GM12878 (cell line): ENCODE results near the gene MAZ.

ENCODE experiments used
- ATF7 ChIP-seq: fragments of 450-650 bp; IDR thresholded peaks from 2 replicates; pipeline ENCODE4 v1.6.1; 2016; ENCODE audit warnings: low read depth, mild to moderate bottlenecking
- TF ChIP-seq, protein P1 (sequence below), 3 experiments: IDR thresholded peaks in 2 of 3; conservative IDR thresholded peaks in 1 of 3; 2 replicates each; pipeline ENCODE4 v1.5.1; 2011; ENCODE audit warnings: low read depth in 3 of 3, low read length in 3 of 3, mild to moderate bottlenecking in 3 of 3, control low read depth in 2 of 3, moderate library complexity in 2 of 3, inconsistent platforms in 1 of 3, mixed read lengths in 1 of 3; ENCODE audit not compliant: control insufficient read depth in 2 of 3, insufficient read depth in 1 of 3; ENCODE audit errors: extremely low read depth in 1 of 3

DNA sequence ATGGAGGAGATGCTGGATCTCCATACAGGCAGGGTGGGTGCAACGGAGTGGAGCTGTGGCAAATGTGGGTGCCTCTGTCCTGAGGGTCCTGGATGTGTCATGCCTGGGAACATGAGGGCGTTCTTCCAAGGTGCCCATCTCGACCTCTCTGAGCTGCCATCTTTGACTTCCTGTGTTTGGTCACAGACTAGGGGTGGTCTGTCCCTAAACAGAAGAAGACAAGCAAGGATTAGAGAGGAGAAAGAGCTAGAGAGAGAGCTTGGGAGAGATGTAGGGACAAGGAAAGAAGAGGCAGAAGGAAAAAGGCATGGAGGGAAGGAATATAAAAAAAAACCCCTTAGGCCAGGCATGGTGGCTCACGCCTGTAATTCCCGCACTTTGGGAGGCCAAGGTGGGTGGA is 31.6 kb upstream of the MAZ start:
- no peak for TF ChIP-seq ATF7
- TF ChIP-seq, protein P1, sequence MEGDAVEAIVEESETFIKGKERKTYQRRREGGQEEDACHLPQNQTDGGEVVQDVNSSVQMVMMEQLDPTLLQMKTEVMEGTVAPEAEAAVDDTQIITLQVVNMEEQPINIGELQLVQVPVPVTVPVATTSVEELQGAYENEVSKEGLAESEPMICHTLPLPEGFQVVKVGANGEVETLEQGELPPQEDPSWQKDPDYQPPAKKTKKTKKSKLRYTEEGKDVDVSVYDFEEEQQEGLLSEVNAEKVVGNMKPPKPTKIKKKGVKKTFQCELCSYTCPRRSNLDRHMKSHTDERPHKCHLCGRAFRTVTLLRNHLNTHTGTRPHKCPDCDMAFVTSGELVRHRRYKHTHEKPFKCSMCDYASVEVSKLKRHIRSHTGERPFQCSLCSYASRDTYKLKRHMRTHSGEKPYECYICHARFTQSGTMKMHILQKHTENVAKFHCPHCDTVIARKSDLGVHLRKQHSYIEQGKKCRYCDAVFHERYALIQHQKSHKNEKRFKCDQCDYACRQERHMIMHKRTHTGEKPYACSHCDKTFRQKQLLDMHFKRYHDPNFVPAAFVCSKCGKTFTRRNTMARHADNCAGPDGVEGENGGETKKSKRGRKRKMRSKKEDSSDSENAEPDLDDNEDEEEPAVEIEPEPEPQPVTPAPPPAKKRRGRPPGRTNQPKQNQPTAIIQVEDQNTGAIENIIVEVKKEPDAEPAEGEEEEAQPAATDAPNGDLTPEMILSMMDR (IDR thresholded peaks at IDR 0.05 in 2 of 3, conservative IDR thresholded peaks at IDR 0.05 in 1 of 3; ENCODE audit: control insufficient read depth in 2 of 3, extremely low read depth in 1 of 3, insufficient read depth in 1 of 3, low read depth in 3 of 3, low read length in 3 of 3): no peak
